Ecto neural progenitor cell (in vitro differentiated cells): ENCODE data around the gene NOS2.
"Not testable (repeated sequence)": the region's sequence is repeated elsewhere in the genome, so short reads cannot be mapped to it uniquely, and the experiment has no call there.

Experiments used
- DNase-seq: peaks from one replicate; pipeline ENCODE4 v3.0.0-alpha.2; 2018; ENCODE audit warnings: low spot score

NOS2 gene

DNA sequence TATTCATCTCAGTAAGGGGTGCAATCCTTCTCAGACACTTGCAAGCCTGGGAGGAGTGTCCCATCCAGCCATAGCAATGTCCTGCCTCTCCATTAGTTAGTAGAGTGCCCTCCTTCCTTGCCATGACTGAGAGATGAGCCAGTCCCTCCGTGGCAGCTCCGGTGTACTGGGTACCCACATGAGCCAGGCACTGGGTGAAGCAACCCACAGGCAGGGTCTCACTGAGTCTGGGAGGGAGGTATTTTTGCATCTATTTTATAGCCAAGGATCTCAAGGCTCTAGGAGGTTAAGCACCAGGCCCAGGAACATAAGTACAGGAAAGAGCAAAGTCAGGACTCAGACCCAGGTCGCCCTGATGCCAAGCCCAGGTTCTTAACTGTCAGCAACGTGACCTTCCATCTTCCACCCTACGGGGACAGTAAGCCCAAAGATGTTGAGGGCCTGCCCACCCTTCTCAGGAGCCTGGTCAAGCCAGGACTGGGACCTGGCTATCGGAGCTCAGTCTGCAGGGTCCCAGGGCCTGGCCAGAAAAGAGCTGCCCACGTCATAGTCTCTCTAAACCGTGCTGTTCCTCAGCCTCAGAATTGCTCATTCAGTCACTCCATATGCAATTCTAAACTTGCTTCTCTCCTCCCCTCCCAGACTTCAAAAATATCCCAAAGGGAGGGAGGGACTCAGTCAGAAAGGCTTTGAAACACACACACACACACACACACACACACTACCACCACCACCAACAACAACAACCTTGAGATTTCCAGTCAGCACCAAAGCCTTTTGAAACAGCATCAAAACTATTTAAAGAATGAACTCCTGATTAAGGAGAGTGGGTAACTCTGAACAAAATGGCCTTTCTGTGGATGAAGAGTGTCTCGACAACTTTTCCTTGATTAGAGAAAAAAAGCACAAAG, 16.6 kb downstream of the NOS2 start:
- no peak for DNase-seq

DNA sequence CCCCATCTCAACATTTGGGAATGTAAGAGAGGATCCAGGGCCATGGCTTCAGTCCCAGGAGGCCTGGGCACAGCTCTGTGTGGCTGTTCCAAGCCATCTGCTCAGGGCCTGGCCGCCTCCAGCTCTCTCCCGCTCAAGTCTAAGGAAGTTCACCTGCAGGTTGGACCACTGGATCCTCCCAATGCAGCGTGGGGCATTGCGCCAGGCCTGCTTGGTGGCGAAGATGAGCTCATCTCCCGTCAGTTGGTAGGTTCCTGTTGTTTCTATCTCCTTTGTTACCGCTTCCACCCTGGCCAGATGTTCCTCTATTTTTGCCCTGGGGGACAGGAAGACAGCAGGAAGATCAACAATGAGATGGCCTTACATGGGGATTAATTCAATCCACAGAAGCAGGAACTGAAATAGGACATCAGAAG, 17.5 kb downstream of the NOS2 start:
- no peak for DNase-seq

- no peak for DNase-seq
Observed at GRCh38 chr17:27780828-27781404, 19.4 kb downstream of the NOS2 start.

DNA sequence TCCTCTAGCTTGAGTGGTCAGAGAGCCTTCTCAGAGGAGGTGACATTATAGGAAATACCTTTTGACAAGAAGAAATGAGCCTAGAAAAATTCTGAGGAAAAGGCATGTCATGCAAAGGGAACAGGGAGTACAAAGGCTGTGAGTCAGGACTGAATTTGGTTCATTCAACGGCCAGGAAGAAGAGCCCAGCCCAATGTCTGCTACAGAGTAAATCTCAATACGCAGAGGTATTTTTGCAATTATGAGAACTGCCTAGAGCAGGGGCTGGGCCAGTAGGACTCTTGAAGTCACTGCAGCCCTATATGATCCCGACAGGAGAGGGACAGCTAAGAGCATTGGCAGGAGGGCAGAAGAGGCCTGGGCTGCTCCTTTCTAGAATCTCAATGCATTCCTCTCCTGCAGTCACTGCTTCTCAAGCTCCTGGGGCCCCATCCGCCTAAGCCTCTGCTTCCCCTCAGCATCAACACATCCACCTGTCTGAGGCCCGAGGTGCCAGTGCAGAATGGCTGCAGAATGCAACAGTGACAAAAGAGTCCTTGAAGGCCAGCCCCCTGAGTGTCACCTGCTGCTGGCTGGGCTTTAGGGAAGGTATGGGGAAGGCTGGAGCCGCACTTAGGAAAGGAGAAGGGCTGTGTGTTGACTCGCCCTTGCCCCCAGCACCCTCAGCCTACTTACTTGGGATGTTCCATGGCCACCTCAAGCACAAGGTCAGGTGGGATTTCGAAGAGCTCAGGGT, 20.1 kb downstream of the NOS2 start:
- no peak for DNase-seq

GRCh38 chr17:27778183-27778582, 22.1 kb downstream of the NOS2 start:
- no peak for DNase-seq

- DNase-seq, result no peak
Observed at GRCh38 chr17:27776882-27777624, 23.3 kb downstream of the NOS2 start.

DNA sequence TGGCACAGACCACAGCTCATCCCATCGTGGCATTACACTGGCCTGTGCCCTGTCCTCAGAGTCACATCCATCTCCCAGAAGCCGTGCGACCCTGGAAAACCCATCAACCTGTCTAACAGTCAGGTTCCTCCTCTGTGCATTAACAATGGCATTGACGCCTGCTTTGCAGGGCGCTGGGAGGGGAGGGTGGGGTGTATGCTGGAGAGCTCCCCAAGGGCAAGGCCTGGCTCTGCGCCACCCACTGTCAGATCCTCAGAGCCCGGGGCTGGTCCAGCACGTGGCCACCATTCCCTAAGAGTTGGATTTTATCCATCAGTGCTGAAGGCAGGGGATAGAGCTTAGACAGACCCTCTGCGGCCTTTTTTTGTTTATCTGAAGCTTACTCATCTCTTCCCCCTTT, 28.7 kb downstream of the NOS2 start:
- DNase-seq, result no peak

GRCh38 chr17:27770877-27771276, 29.5 kb downstream of the NOS2 start:
- DNase-seq, result no peak

GRCh38 chr17:27768858-27769410, 31.4 kb downstream of the NOS2 start:
- no peak for DNase-seq

DNA sequence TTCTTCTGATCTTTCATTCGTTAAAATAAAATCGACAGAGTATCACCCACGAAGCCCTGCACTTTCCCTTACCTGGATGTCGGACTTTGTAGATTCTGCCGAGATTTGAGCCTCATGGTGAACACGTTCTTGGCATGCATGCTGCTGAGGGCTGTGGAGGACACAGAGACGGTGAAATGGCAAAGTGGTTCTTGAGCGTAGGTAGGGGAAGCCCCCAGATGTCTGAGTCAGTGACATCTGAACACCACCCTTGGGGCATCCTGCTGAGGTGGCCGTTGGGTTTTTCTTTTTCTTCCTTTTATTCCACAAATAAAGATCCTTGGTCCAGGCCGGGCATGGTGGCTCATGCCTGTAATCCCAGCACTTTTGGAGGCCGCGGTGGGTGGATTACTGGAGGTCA, 33.9 kb downstream of the NOS2 start:
- no peak for DNase-seq

DNA sequence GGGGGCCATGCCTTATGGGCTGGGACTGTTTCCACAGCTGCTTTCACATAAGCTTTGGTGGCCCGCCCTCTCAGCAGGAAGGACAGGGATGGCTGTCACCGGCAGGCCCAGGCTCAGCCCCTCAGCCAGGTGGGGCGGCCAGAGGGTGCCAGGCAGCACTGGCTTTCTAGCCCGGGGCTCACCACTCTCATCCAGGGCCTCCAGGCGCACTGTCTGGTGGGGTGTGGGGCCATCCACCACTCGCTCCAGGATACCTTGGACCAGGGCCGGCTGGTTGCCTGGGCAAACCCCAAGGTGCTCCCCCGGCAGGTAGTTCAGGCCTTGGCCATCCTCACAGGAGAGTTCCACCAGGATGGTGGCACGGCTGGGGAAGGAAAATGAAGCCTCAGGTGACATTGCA, 35.0 kb downstream of the NOS2 start:
- DNase-seq, result no peak

DNA sequence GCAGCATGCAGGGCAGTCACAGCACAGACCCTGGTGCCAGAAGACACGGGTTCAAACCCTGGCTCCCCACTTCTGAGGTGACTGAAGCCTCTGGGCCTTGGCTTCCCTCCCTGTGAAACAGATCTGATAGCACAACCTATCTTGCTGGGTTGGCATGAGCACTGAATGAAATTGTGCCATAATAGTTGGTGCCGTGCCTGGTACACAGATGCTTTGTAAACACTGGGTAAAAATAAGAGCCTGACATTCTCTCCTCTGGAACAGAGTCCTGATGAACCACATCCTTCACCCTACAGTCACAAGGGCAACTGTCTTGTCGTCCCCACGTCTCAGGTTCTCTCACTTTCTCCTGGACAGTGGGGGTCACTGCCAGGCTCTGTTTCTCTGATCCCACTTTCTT, 35.7 kb downstream of the NOS2 start:
- no peak for DNase-seq

GRCh38 chr17:27762527-27763305, 37.6 kb downstream of the NOS2 start:
- DNase-seq, result no peak

GRCh38 chr17:27760931-27761330, 39.4 kb downstream of the NOS2 start:
- DNase-seq, result not testable (repeated sequence)

GRCh38 chr17:27760069-27760885, 40.1 kb downstream of the NOS2 start:
- peak; percentile 86 for DNase-seq

DNA sequence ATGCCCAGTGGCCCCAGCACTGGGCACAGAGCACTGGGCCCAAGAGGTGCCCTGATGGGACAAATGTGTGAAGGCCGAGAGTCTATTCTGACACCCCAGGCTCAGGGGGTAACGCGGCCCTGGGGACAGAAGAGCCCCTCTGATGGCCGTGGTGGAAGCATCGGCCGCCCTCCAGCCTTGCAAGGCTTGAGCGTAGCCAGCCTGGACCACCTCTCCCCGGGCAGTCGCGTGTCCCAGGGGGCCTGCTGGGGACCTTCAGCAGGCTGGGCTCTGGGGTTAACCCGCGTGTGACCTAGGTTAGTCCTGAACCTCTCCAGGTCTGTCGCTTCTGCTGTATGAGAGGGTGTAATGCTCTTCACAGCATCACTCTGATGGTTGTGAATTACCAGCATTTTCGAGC, 40.8 kb downstream of the NOS2 start:
- no peak for DNase-seq

- DNase-seq, result peak; percentile 74
Observed at GRCh38 chr17:27756467-27757371, 43.6 kb downstream of the NOS2 start.

- no peak for DNase-seq
Observed at GRCh38 chr17:27755706-27756466, 44.4 kb downstream of the NOS2 start.
